Endometrium (tissue), 2 donors: ENCODE data around the gene TEX22.

Experiments used
- FAIRE-seq: peaks from 2 replicates; lab custom pipeline; 2012; peaks lifted over from hg19 to GRCh38; lab: Jason Lieb, UNC
- donor health status: control.
- donor health status: control.

The TEX22 gene

DNA sequence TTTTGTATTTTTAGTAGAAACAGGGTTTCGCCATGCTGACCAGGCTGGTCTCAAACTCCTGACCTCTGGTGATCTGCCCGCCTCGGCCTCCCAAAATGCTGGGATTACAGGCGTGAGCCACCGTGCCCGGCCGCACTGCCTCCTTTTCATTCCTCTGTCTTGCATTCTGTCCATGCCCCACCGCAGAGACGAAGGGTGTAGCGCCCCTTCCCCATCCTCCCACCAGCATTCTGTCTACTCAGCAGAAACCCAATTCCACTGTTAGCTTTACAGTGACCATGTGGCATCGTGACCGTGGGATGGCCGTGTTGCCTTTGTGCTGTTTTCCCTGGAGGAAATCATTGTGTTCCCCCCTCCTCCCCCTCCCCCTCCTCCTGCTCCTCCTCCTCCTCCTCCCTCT lies 10.3 kb downstream of the TEX22 start:
- FAIRE-seq, result no peak

DNA sequence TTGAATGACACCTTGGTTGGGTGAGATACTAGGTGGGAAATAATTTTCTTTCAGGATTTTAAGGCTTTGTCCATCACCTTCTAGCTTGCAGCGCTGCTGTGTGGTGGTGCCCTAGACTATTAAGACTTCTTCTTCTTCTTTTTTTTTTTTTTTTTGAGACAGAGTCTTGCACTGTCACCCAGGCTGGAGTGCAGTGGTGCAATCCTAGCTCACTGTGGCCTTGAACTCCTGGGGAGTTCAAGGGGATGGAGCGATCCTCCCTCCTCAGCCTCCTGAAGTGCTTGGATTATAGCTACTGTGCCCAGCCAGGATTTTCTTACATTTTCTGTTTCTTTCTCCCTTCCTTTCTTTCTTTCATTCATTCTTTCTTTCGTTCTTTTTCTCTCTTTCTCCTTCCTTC lies 11.0 kb downstream of the TEX22 start:
- FAIRE-seq, result no peak

DNA sequence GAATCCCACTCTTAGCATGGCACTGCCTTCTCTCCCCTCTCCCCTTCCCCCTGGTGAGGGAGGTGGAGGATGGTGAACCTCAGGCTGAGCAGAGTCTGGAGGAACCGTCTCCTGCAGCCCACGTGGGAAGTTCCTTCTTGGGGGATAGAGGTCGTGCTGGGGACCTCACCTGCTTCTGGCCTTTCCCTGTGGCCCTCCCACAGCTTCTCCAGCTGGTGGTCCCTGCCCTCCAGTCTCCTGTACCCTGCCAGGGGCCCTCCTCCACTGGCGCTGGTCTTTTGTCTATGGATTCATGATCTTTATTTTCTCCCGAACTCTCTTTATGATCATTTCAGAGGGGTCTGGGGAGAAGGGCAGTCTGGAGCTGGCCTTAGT lies 12.3 kb downstream of the TEX22 start:
- no peak for FAIRE-seq

DNA sequence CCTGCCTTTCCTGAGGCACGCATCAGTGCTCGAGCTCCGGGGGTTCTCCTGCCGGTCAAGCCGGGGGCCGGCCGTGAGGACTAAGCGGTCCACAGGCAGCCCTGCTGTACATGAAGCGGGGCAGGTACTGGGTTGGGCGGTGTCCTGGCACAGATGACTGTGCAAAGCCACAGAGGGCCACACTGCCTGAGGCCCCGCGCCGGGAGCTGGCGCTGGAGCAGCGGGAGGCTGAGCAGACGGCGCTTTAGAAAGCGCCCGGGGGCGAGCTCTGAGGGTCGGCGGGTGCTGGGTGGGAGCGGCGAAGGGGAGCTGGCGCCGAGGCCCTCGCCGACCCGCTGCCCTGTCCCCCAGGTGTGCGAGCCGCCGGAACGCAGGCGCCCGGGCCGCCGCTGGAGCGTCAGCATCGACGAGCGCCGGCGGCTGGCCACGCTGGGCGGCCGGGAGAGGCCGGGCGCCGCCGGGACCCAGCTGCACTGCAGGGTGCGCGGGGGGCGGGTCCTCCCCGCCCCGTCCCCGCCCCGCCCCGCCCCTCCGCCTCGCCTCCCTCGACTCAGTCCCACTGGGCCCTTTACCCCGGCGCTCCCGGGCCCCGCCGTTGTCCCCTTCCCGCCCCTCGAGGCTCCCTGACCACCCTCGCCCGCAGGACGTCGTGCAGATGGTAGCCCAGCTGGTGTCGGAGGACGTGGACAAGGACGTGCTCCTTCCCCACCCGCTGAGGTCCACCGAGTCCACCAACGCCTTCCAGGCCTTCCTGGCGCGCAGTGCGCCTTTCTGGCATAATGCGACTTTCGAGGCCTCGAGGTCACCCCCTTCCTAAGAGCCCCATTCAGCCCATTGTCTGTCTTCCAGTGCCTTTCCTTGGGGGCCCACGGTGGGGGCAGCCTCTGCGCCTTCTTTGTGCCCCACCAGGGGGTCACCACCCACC lies 12.9 kb downstream of the TEX22 start:
- FAIRE-seq, result no peak

DNA sequence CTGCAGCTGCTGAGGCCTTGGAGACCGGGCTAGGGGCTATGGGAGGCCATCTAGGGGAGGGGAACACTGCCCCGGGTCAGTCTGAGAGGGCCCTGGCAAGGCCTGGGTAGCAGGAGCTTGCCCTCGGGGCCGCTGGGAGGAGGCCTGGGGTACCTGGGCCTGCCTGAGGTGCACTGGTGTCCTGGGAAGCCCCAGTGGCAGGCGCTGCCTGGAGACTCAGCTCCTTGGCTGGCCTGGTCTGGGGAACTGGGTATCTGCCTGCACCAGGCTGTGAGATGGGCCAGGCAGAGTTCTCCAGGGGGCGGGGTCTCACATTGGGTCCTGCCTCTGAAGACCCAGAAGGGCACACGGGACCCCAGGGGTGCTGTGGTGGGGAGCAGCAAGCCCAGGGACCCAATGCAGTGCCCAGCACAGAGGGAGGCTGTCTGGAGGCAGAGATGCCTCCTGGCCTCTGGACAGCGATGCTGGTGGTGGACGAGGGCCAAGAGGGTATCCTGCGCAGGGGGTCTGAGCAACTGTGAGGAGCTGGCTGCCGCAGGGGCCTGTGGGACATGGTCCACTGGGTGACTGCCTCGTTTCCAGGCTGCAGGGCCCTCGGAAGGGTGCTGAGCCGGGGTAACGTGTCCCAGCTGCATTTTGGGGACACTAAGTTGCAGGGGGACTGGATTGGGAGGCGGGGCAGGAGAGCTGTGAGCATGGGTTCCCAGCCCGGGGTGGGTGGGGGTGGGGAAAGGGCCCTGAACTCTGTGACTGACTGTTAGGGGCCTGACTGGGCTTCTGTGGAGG lies 13.8 kb downstream of the TEX22 start:
- no peak for FAIRE-seq

DNA sequence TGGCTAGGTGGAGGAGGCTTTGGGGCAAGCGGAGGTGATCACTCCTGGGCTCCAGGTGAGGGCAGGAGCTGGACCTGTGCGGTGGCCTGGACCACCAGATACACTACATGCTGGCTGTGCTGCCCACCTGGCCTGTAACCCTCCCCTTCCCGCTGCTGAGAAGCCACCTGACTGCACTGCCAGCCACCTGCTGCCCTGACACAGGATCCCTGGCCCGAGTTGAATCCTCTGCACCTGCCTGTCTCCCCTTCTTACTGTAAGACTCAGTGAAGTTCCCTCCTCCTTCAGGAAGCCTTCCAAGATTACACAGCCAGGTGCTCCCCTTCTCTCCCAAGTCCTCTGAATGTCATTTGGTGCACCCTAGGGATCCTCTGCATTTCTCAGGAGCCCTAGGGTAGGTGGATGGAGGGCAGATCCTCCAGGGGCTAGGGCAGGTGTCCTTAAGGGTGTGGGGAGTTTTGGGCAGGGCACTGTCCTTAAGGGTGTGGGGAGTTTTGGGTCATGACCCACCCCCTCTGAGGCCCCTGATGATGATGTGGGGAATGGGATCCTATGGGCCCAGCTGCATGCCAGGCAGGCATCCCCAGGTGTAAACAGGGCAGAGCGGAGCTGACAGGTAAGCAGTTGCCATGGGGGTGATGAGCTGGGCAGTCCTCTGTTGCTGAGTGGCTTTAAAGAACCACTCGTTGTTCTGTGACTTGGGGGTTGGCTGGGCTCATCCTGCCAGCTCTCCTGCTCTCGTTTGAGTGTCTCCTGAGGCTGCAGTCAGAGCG lies 14.6 kb downstream of the TEX22 start:
- no peak for FAIRE-seq

DNA sequence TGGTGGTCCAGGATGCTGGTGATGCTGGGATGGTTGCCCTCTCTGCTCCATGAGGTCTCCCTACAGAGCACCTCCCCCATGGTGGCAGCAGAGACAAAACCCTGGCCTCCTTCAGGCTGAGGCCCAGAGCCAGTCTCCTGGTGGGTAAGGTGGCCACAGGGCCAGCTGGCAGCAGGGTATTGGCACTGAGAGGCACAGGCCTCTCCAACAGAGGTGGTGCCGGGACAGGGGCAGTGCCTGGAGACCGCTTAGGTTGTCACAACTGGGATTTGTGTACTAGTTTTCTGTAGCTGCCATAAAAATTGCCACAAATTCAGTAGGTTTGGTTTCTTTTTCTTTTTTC lies 15.2 kb downstream of the TEX22 start:
- no peak for FAIRE-seq

DNA sequence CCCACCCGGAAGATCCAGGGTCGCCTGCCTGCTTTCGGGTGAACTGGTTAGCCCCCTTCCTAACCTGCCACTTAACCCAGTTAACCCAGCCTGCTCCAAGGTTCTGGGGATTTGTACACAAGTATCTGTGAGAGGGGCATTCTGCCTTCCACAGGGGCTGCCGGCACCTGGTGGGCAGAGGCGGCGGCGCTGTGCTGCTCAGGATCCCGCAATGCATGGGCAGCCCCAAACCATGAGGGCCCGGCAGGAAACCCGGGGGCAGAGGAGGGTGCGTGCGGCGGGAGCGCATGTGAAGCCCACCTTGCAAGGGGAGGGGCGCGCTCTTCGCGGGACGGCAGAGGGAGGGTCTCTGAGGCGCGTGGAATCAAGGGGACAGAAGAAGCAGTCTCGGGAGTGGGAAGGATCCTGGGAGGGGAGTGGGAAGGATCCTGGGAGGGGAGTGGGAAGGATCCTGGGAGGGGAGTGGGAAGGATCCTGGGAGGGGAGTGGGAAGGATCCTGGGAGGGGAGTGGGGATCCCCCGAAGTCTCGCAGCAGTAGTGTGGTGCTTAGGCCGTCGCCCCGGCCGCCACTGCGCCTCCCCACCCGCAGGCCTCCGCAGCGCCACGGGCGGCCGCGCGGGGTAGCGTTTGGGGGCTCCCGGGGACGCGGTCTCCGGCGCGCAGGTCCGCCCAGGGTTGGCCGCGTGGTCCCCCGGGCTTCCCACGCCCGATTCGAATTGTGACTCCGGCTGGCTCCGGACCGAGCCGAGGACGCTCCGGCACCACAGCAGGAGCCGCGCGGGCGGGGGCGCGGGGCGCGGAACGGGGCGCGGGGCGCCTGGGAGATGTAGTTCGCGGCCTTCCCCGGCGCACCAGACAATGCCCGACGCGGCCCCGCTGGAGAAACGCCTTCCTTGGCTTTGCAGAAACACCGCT lies 16.4 kb downstream of the TEX22 start:
- no peak for FAIRE-seq

DNA sequence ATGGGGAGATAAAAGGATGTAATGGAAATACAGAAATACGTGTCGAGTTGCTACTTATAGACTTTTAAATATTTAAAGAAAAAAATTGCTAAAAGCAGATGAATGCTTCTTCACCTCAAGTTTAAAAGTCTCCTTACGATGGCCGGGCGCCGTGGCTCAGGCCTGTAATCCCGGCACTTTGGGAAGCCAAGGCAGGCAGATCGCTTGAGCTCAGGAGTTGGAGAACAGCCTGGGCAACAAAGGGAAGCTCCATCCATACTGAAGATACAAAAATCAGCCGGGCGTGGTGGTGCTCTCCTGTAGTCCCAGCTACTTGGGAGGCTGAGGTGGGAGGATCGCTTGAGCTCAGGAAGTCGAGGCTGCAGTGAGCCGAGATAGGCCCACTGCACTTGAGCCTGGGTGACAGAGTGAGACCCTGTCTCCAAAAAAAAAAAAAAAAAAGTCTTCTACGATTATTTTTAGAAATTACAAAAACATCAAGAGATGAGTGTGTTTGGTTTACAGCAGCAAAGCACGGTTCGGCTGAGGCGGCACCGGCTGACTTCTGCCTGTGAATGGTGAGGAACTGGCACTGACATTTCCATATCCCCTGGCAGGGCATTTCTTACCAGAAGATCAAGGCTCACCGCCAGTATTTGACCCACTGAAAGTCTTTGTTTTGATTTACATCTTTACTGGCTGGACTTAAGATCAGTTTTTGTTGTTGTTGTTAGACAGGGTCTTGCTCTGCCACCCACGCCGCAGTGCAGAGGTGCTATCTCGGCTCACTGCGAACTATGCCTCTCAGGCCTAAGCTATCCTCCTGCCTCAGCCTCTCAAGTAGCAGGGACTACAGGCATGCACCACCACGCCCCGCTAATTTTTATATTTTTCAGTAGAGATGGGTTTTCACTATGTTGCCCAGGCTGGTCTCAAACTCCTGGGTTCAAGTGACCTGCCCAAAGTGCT lies 17.4 kb downstream of the TEX22 start:
- FAIRE-seq, result no peak

DNA sequence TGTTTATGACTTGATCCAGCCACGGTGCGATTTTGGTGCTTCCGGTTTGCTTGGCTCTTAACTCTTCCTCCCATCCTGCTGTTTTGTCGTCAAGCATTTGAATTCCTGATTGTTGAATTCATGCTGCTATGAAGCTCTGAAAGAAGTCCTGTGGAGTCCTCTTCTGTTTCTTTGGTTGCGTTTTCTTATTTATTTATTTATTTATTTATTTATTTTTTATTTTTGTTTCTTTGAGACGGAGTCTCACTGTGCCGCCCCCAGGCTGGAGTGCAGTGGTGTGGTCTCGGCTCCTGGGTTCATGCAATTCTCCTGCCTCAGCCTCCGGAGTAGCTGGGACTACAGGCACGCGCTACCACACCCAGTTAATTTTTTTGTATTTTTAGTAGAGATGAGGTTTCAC lies 18.3 kb downstream of the TEX22 start:
- FAIRE-seq, result no peak

DNA sequence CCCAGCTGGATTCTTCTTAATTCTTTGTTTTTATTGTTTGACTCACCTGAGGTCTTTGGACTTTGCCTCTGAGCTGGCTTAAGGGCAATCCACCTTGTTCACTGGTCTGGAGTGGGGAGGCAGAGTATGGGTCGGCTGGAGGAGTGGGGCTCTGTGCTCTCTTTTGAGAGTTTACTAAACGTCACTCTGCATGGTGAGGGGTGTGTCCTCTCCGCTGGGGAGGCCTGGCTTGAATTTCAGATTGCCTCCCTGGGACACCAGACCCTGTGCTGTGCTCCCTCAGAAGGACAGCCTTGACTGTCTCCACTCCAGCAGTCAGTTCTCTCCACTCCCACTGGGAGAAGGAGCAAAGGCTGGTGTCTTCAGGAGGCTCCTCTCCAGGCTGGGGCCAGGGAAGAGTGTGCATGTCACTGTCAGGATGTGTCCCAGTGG lies 19.4 kb downstream of the TEX22 start:
- FAIRE-seq, result no peak

DNA sequence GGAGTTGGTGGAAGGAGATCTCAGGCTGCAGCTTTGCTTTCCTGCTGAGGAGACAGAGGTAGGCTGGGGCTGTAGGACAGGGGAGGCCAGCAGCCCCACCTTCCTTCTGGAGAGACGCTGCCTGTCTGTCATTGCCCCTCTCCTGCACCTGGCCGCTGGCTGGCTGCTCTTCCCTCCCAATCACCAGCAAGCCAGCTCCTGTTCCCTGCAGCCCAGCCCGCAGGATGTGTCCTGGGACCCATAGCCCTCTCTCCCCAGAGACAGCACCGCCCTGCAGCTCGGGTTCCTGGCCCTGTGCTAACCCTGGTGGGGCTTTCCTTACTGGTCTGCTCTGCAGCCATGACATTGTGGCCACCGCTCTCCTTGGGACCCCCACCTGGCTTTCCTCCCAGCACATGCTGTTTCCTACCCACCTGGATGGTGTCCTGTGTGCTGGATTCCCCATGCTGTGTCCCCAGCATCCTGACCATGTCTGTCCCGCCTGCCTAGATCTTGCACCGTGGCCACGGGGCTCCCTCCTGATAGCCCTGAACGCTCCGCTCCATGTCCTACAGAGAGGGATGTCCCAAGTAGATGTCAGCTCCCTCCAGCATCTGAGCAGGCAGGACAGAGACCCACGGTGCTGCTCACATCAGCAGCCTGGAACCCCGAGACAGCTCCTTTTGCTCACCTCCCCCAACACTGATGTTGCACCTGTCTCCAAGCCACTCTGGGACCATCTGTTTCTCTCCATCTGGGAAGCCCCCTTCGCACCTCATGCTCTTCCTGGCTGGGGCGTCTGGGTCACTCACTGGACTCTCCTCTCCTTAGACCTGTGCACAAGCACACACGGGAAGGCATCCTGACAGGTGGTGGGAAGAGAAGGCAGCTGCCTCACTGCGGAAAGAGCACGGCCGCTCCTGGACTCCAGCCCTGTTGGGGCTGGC lies 20.2 kb downstream of the TEX22 start:
- FAIRE-seq, result no peak

DNA sequence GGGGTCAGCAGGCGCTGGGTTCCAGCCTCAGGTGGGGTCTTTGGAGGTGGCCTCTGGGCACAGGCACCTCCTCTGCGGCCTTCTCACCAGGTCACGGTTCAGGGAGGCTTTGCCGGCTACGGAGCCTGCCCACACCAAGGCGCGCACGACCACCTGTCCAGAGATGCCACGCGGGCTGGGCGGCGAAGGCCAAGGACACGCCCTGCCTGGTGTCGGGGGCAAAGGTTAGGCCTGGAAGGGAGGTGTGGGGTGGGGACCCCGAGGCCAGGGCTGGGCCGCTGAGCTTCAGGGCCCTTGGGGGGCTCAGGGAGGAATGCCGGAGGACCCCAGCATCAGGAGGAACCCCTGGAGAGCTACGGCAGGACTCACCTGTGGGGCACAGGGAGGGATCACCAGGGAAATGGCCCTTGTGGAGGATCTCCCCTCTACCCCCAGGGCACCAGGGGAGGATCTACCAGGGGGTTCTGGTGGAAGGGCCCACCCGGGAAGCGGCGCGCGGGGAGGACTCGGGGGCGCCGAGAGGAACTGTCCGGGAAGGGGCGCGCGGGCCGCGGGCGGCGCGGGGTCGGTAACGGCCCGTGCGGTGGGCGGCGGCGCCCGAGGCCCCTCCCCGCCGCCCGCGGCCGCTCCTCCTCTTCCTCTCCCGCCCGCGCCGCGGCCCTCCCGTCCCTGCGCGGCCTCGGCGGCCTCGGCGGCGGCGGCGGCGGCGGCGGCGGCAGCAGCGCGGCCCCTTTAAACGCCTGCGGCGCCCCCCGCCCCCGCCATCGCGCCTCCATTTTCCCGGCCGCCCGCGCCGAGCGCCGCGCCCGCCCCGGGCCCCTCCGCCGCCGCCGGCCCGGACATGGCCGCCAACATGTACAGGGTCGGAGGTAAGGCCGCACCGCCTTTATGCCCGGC lies 21.1 kb downstream of the TEX22 start, which contains the start of gene MTA1:
Gene MTA1, plus strand, starts transcription at position 633 of the 897 bp plus-strand sequence. Its CDS starts 209 bp downstream, at position 842.
- no peak for FAIRE-seq

DNA sequence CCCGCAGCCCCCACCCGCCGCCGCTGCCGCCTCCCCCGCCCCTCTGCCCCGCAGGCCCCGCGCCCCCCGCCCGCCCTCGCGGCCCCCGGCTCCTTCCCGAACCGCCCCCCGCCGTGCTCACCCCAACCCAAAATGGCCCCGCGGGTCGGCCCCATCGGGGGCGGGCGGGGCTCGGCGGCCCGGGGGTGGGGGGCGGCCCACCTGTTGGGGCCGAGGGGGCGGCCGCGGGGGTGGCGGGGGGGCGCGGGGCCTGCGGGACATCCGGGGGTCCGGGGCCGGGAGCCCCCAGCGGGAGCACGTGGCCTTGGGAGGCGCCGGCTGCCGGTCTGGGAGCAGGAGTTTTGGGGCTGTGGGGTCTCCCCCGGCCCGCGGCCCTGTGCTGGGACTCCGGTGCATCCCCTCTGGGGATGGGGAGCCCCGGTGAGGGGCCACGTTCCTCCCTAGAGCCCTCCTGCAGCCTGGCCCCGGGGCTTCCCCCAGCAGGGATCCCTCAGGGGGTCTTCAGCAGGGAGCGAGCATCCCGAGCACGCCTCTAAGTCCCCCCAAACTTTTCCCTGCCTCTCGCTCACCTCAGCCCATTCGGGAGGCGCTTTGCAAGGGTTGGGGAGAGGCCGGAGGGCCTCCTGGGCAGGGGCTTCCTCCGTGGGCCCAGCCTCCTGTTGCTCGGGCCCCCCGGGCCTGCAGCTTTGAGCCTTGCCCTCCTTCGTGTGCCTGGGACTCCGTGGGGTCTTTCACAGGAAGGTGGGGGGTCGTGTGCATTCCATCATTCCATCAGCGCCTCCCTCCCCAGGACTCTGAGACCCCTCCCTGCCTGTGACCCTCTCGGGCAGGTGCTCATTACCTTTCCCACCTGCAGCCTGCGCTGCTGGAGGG lies 22.0 kb downstream of the TEX22 start:
- no peak for FAIRE-seq

DNA sequence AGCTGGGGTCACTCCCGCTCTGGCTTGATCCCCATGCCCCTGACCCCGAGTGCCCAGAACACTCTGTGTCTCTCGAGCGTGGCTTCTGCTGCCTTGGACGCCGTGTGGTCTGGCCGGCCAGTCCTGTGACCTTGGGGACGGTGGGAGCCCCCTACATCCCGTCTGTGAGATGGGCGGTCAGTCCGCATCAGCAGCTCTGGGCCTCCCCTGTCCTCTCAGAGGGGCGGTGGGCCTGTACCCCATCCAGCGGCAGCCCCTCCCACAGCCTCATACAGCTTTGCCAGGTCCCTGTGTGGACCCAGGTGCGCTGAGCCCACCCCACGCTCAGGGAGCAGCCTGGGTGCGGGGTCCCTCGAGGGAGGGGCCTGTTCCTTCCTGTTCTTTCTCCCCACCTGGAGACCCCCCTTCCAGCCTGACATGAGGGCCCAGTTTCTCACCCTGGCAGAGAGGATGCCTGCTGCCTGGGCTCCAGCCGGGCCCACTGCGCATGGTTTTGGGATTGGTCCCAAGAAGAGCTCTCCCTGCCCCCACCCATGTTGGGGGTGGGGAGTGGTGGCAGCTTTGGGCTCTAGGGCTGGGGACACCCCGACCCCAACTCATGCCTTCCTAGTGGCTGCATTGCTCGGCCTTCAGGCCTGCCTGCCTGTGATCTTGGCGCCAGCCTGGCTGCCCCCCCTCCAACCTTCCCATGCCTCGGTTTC lies 22.8 kb downstream of the TEX22 start:
- no peak for FAIRE-seq
